NT2/D1 (cell line): ENCODE data around the gene COX7A1.

Experiments
- DNase-seq: peaks from one replicate; pipeline ENCODE4 v3.0.0-alpha.2; 2011; ENCODE audit warnings: low read depth, low spot score
- H3K27me3 ChIP-seq: 2 replicates; pipeline ENCODE4 v1.6.0; 2011; ENCODE audit warnings: mild to moderate bottlenecking; ENCODE audit not compliant: insufficient read length, insufficient read depth
- H3K36me3 ChIP-seq: 2 replicates; pipeline ENCODE4 v1.6.1; 2011; ENCODE audit warnings: mild to moderate bottlenecking, low read length, mixed read lengths; ENCODE audit not compliant: insufficient read depth, insufficient read length
- H3K4me1 ChIP-seq: 2 replicates; pipeline ENCODE4 v1.5.1; 2011; ENCODE audit not compliant: insufficient read depth, insufficient read length
- H3K4me3 ChIP-seq: 2 replicates; pipeline ENCODE4 v1.5.1; 2011; ENCODE audit warnings: low read depth; ENCODE audit not compliant: insufficient read length
- H3K9ac ChIP-seq: 2 replicates; pipeline ENCODE4 v1.6.0; 2011; ENCODE audit warnings: low read depth; ENCODE audit not compliant: insufficient read length
- H3K9me3 ChIP-seq: 2 replicates; pipeline ENCODE4 v1.5.1; 2011; ENCODE audit warnings: mild to moderate bottlenecking, low read length; ENCODE audit not compliant: insufficient read depth
- SUZ12 ChIP-seq: IDR thresholded peaks from 2 replicates; pipeline ENCODE4 v1.6.1; 2011; ENCODE audit not compliant: insufficient read length, insufficient read depth; ENCODE audit errors: extremely low read depth
- YY1 ChIP-seq: IDR thresholded peaks from 2 replicates; pipeline ENCODE4 v1.6.1; 2011; ENCODE audit not compliant: insufficient read length, insufficient read depth
- ZNF274 ChIP-seq: IDR thresholded peaks from 2 replicates; pipeline ENCODE4 v1.6.1; 2011; ENCODE audit warnings: mild to moderate bottlenecking, low read depth, low read length

The COX7A1 gene

GRCh38 chr19:36106441-36106840, 45.8 kb downstream of the COX7A1 start:
- no peak for DNase-seq
- no peak overlapping the region for H3K4me3 ChIP-seq
- peaks cover 8% of the 10 kb centered on the region for H3K4me1 ChIP-seq
- no peak overlapping the region for H3K9ac ChIP-seq
- no peaks in the 10 kb centered on the region for H3K27me3 ChIP-seq
- H3K9me3 ChIP-seq: no peaks in the 10 kb centered on the region
- H3K36me3 ChIP-seq: peaks cover 53% of the 10 kb centered on the region
- TF ChIP-seq YY1 (no peak), SUZ12 (no peak), ZNF274 (no peak)

- Histone ChIP-seq H3K9ac (no peak overlapping the region), H3K36me3 (peaks cover 75% of the 10 kb centered on the region), H3K4me1 (peaks cover 4% of the 10 kb centered on the region), H3K27me3 (no peaks in the 10 kb centered on the region), H3K4me3 (no peak overlapping the region), H3K9me3 (no peaks in the 10 kb centered on the region)
- TF ChIP-seq SUZ12: no peak
- no peak for TF ChIP-seq ZNF274
- no peak for TF ChIP-seq YY1
- DNase-seq: no peak
Observed at GRCh38 chr19:36103842-36104552, 48.2 kb downstream of the COX7A1 start.

DNA sequence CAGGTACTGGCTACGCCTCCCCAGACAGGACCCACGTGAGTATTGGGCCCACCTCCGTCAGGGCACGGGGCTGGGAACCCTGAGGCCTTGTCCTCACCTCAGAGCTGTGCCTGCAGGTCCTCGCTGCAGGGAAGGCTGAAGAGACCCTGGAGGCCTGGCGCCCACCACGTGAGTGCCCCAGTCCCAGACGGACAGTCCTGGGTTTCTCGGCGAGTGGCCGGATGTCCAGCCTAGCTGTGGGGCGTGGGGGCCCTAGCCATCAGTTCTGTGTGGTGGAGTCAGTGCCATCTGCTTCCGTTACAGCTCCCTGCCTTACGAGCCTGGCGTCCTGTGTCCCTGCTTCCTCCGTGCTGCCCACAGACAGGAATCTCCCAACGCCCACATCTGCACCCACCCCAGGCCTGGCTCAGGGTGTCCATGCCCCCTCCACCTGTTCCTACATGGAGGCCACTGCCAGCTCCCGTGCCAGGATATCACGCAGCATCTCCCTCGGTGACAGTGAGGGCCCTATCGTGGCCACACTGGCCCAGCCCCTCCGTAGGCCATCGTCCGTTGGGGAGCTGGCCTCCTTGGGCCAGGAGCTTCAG, 49.1 kb downstream of the COX7A1 start:
- H3K27me3 ChIP-seq: no peaks in the 10 kb centered on the region
- H3K9ac ChIP-seq: no peak overlapping the region
- peaks cover 75% of the 10 kb centered on the region for H3K36me3 ChIP-seq
- DNase-seq: no peak
- H3K4me1 ChIP-seq: peaks cover 2% of the 10 kb centered on the region
- TF ChIP-seq SUZ12 (no peak), ZNF274 (no peak), YY1 (no peak)
- H3K9me3 ChIP-seq: no peaks in the 10 kb centered on the region
- H3K4me3 ChIP-seq: no peak overlapping the region

GRCh38 chr19:36101550-36102327, 50.5 kb downstream of the COX7A1 start:
- DNase-seq: no peak
- Histone ChIP-seq H3K4me1 (peaks cover 2% of the 10 kb centered on the region), H3K36me3 (peaks cover 77% of the 10 kb centered on the region), H3K9ac (no peak overlapping the region), H3K27me3 (no peaks in the 10 kb centered on the region), H3K4me3 (no peak overlapping the region), H3K9me3 (no peaks in the 10 kb centered on the region)
- TF ChIP-seq ZNF274 (no peak), SUZ12 (no peak), YY1 (no peak)
